DMS79 (cell line): ENCODE data around the gene FSTL5.

ENCODE experiments used
- DNase-seq: peaks from one replicate; lab custom pipeline; 2025; lab: John Stamatoyannopoulos, UW

The FSTL5 gene

GRCh38 chr4:161444626-161445025, 719.2 kb downstream of the FSTL5 start:
- no peak for DNase-seq

GRCh38 chr4:161442921-161443320, 720.9 kb downstream of the FSTL5 start:
- DNase-seq, result no peak

- no peak for DNase-seq
Observed at GRCh38 chr4:161438096-161438495, 725.7 kb downstream of the FSTL5 start.

- no peak for DNase-seq
Observed at GRCh38 chr4:161428180-161428965, 735.4 kb downstream of the FSTL5 start.

- no peak for DNase-seq
Observed at GRCh38 chr4:161419822-161420221, 744.0 kb downstream of the FSTL5 start.

- no peak for DNase-seq
Observed at GRCh38 chr4:161411901-161412300, 751.9 kb downstream of the FSTL5 start.

GRCh38 chr4:161404346-161405110, 759.3 kb downstream of the FSTL5 start:
- DNase-seq, result no peak

GRCh38 chr4:161403781-161404180, 760.0 kb downstream of the FSTL5 start:
- DNase-seq, result no peak

- DNase-seq, result no peak
Observed at GRCh38 chr4:161393602-161394001, 770.2 kb downstream of the FSTL5 start.

- no peak for DNase-seq
Observed at GRCh38 chr4:161382655-161383054, 781.1 kb downstream of the FSTL5 start.

GRCh38 chr4:161376275-161376674, 787.5 kb downstream of the FSTL5 start:
- no peak for DNase-seq

GRCh38 chr4:161364681-161365080, 799.1 kb downstream of the FSTL5 start:
- no peak for DNase-seq

GRCh38 chr4:161360982-161361381, 802.8 kb downstream of the FSTL5 start:
- no peak for DNase-seq

GRCh38 chr4:161359491-161359890, 804.3 kb downstream of the FSTL5 start:
- DNase-seq, result no peak

GRCh38 chr4:161356351-161356750, 807.4 kb downstream of the FSTL5 start:
- no peak for DNase-seq

GRCh38 chr4:161350946-161351345, 812.9 kb downstream of the FSTL5 start:
- no peak for DNase-seq

- no peak for DNase-seq
Observed at GRCh38 chr4:161345741-161346140, 818.1 kb downstream of the FSTL5 start.

GRCh38 chr4:161343569-161343950, 820.2 kb downstream of the FSTL5 start:
- DNase-seq, result no peak

GRCh38 chr4:161342881-161343568, 820.8 kb downstream of the FSTL5 start:
- no peak for DNase-seq

- DNase-seq, result no peak
Observed at GRCh38 chr4:161336621-161337020, 827.2 kb downstream of the FSTL5 start.

GRCh38 chr4:161336016-161336530, 827.7 kb downstream of the FSTL5 start:
- no peak for DNase-seq
